ENCODE data around the gene ZNF366. TPM values are rescaled to one million over a fixed set of nuclear protein-coding genes. Genes with fewer than 3 reads are reported as not detected.

Gene ZNF366
- polyA plus RNA-seq, 4 donors: 3.4 to 4.6 (median 3.8) TPM

GRCh38 chr5:72495410-72495809, 11.8 kb downstream of the ZNF366 start:
- DNase-seq (ENCODE audit: low read depth in 4 of 4, low spot score in 2 of 4): no peak

GRCh38 chr5:72494623-72495124, 12.5 kb downstream of the ZNF366 start:
- DNase-seq (ENCODE audit: low read depth in 4 of 4, low spot score in 2 of 4): no peak

GRCh38 chr5:72489536-72489935, 17.7 kb downstream of the ZNF366 start:
- no peak for DNase-seq (ENCODE audit: low read depth in 4 of 4, low spot score in 2 of 4)

GRCh38 chr5:72488756-72489155, 18.5 kb downstream of the ZNF366 start:
- DNase-seq (ENCODE audit: low read depth in 4 of 4, low spot score in 2 of 4): no peak

- no peak for DNase-seq (ENCODE audit: low read depth in 4 of 4, low spot score in 2 of 4)
Observed at GRCh38 chr5:72487177-72487576, 20.0 kb downstream of the ZNF366 start.

- DNase-seq (ENCODE audit: low read depth in 4 of 4, low spot score in 2 of 4): no peak
Observed at GRCh38 chr5:72486371-72486770, 20.8 kb downstream of the ZNF366 start.

GRCh38 chr5:72485430-72485974, 21.7 kb downstream of the ZNF366 start:
- DNase-seq (ENCODE audit: low read depth in 4 of 4, low spot score in 2 of 4): no peak

GRCh38 chr5:72482046-72482445, 25.2 kb downstream of the ZNF366 start:
- DNase-seq (ENCODE audit: low read depth in 4 of 4, low spot score in 2 of 4): no peak

- DNase-seq (ENCODE audit: low read depth in 4 of 4, low spot score in 2 of 4): no peak
Observed at GRCh38 chr5:72480841-72481240, 26.4 kb downstream of the ZNF366 start.

- DNase-seq (ENCODE audit: low read depth in 4 of 4, low spot score in 2 of 4): no peak
Observed at GRCh38 chr5:72479921-72480320, 27.3 kb downstream of the ZNF366 start.

GRCh38 chr5:72478684-72479083, 28.5 kb downstream of the ZNF366 start:
- DNase-seq (ENCODE audit: low read depth in 4 of 4, low spot score in 2 of 4): no peak

GRCh38 chr5:72478276-72478675, 28.9 kb downstream of the ZNF366 start:
- no peak for DNase-seq (ENCODE audit: low read depth in 4 of 4, low spot score in 2 of 4)

GRCh38 chr5:72477644-72478043, 29.6 kb downstream of the ZNF366 start:
- no peak for DNase-seq (ENCODE audit: low read depth in 4 of 4, low spot score in 2 of 4)

GRCh38 chr5:72477176-72477575, 30.0 kb downstream of the ZNF366 start:
- DNase-seq (ENCODE audit: low read depth in 4 of 4, low spot score in 2 of 4): no peak

- DNase-seq (ENCODE audit: low read depth in 4 of 4, low spot score in 2 of 4): no peak
Observed at GRCh38 chr5:72476721-72477120, 30.5 kb downstream of the ZNF366 start.

GRCh38 chr5:72476275-72476674, 30.9 kb downstream of the ZNF366 start:
- no peak for DNase-seq (ENCODE audit: low read depth in 4 of 4, low spot score in 2 of 4)

GRCh38 chr5:72474516-72474915, 32.7 kb downstream of the ZNF366 start:
- no peak for DNase-seq (ENCODE audit: low read depth in 4 of 4, low spot score in 2 of 4)

- no peak for DNase-seq (ENCODE audit: low read depth in 4 of 4, low spot score in 2 of 4)
Observed at GRCh38 chr5:72474046-72474500, 33.1 kb downstream of the ZNF366 start.

GRCh38 chr5:72472666-72473422, 34.4 kb downstream of the ZNF366 start:
- DNase-seq (ENCODE audit: low read depth in 4 of 4, low spot score in 2 of 4): no peak

- no peak for DNase-seq (ENCODE audit: low read depth in 4 of 4, low spot score in 2 of 4)
Observed at GRCh38 chr5:72472031-72472430, 35.2 kb downstream of the ZNF366 start.

- no peak for DNase-seq (ENCODE audit: low read depth in 4 of 4, low spot score in 2 of 4)
Observed at GRCh38 chr5:72470826-72471225, 36.4 kb downstream of the ZNF366 start.

- DNase-seq (ENCODE audit: low read depth in 4 of 4, low spot score in 2 of 4): no peak
Observed at GRCh38 chr5:72468606-72469005, 38.6 kb downstream of the ZNF366 start.

Data from left renal cortex interstitium (tissue), 4 donors.